Iris pigment epithelial cell (primary cell): ENCODE measurements around the gene SUCLG2.
"Not testable (repeated sequence)": the region's sequence is repeated elsewhere in the genome, so short reads cannot be mapped to it uniquely, and the experiment has no call there.

ENCODE experiments used
- DNase-seq: peaks from one replicate; pipeline ENCODE4 v3.0.0-alpha.2; 2011; ENCODE audit warnings: low read depth

Gene SUCLG2

GRCh38 chr3:67609709-67610108, 44.7 kb downstream of the SUCLG2 start:
- DNase-seq = no peak

DNA sequence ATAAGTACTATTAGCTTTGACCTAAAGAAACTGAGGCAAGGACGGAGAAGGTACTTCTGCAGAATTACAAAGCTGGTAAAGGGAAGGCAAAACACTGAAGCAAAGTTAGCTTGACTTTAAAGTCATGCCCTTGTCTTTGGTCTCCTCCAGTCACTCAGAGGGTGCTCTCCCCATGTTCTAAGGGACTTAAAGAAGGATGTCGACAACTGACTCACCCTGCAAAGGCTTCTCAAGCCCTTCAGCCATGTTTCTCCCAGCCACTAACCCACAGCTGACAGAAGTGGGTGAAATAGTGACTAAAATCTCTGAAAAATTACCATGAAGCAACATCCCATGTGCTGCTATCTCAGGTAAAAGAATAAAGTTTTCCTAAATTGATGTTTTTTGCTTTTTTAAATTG, 46.4 kb downstream of the SUCLG2 start:
- no peak for DNase-seq

DNA sequence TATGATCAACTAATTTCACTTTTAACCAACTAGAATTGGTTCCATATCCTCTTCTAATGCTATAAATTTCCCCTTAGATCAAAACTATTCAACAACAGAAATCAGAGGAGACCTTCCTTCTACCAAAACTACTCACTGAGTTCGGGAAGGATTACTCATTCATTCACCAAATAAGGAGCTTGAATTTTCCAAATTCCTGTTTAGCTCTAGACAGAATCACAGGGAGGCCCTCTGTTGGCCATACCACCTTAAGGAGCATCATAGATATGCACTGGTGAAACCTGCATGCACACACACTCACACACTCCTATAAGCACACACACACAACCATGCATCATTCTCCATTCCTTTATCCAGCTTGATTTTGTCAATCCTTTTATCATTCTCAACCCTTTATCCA, 49.0 kb downstream of the SUCLG2 start:
- peak; percentile 83 for DNase-seq

- no peak for DNase-seq
These were observed 51.6 kb downstream of the SUCLG2 start for GRCh38 chr3:67602816-67603215.

GRCh38 chr3:67601919-67602608, 52.3 kb downstream of the SUCLG2 start:
- DNase-seq = peak; percentile 57

- DNase-seq = no peak
These were observed 53.0 kb downstream of the SUCLG2 start for GRCh38 chr3:67601385-67601784.

DNA sequence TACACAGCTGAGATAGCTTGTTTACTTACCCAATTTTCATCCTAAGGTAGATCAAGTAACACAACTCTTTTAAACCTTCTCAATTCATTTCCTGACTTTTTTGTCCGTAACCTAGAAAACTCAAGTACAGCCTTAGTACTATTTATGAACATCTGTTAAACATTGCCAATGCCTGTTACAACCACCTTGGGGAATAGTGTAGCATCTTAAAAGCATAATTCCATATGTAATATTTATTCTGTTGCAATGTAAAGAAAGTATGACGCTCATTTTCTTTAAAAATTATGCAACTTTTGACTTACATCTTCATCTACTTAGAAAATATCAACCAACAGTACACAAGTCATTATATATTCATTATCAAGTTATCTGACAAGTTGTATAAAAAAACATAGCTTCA, 54.6 kb downstream of the SUCLG2 start:
- DNase-seq = no peak

DNA sequence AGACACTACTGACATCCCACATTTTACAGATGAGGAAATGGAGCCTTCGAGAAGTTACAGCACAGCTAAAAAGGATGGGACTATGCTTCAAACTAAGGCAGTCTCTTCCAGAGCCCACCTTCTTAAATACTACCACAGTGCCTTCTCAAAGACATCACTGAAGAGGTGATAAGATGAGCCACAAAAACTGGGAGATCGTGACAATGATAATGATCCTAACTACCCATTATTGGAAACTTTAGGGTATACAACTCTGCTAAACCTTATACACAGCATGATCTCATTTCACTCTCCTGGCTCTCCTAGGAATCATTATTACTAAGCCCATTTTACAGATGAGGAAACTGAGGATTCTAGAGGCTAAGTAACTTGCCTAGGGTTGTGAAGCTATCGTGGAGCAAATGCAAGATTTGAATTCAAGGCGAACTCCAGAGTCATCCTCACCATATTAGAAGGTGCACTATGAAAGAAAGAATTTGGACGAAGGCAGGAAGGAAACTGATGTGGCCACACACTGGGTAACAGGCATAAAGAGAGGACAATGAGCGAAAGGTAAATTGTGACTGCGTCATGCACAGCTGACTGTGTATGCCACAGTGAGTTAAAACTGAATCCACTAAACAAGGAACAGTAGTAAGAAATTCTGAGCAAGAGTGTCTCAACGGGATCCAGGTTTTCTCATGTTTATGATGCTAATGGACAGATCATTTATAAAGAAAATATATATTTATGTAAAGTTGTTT, 55.4 kb downstream of the SUCLG2 start:
- no peak for DNase-seq

DNA sequence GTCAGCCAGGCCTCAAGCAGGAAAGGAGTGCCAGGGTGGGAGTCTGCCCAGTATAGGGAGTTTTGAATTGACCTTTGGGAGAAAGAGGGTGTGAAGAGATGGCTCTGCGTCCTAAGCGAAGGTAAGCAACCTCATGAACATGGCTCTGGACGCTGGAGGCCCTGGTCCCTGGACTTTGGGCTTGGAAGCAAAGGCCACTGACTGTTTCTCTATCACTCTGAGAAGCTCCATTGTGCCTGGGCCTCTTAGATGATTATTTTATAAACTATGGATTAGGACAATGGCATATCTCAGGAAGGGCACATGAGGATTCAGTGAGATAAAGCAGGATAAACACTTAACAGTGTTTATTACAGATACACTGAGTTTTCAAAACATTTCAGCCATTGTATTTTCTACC, 59.0 kb downstream of the SUCLG2 start:
- no peak for DNase-seq

GRCh38 chr3:67593761-67594234, 60.6 kb downstream of the SUCLG2 start:
- peak; percentile 54 for DNase-seq

- no peak for DNase-seq
These were observed 62.4 kb downstream of the SUCLG2 start for GRCh38 chr3:67592057-67592456.

GRCh38 chr3:67587811-67588210, 66.6 kb downstream of the SUCLG2 start:
- DNase-seq = no peak

GRCh38 chr3:67587301-67587700, 67.1 kb downstream of the SUCLG2 start:
- DNase-seq = no peak

DNA sequence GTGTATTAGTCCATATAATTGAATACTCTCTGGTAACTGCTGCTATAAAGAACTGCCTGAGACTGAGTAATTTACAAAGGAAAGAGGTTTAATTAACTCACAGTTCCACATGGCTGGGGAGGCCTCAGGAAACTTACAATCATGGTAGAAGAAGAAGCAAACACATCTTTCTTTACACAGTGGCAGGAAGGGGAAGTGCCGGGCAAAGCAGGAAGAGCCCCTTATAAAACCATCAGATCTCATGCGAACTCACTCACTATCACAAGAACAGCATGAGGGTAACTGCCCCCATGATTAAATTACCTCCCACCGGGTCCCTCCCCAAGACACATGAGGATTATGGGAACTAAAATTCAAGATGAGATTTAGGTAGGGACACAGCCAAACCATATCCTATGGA, 69.8 kb downstream of the SUCLG2 start:
- DNase-seq = not testable (repeated sequence)

DNA sequence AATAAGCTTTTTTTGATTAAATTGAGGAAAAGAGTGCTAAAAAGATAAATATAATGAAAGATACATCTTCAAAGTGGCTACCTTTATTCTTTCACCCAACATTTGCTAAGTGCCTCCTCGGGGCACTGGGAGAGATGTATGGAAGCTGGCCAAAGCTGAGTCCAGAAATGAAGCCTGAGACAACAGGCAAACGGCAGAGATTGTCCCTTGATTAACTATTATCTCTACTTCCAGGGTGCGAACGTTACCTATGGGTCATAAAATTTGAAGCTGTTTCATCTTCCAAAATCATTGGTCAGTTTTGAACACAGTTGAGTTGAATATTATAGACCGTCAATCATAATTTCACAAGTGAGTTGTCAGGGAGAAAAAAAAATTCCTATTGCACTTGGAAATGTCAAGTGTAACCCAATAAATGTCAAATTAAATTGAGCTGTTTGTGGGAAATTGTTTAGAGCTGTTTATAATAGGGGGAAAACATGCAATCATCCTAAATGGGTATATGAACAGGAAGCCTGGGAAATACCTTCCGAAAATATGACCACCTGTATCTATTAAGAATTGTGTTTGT, 73.9 kb downstream of the SUCLG2 start:
- DNase-seq = no peak

- no peak for DNase-seq
These were observed 76.0 kb downstream of the SUCLG2 start for GRCh38 chr3:67578416-67578815.

DNA sequence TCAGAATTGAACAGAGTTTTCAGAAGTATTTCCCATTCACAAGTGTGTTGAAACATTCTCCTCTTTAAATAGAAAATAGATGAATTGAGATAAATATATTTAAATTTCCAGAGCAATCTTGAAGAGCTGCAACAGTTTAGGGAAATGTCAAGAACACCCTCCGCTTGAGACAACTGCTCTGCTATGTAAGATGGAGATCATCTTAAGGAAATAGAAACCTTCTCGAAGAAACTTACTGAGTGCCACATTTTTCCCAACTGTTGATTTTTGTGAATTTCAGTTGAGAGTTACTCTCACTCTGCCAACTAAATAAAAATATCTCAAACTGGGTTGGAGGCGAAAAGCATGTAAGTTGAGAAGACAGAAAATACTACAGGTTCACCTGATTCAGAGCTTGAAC, 78.0 kb downstream of the SUCLG2 start:
- DNase-seq = no peak

GRCh38 chr3:67569324-67569723, 85.1 kb downstream of the SUCLG2 start:
- DNase-seq = no peak

DNA sequence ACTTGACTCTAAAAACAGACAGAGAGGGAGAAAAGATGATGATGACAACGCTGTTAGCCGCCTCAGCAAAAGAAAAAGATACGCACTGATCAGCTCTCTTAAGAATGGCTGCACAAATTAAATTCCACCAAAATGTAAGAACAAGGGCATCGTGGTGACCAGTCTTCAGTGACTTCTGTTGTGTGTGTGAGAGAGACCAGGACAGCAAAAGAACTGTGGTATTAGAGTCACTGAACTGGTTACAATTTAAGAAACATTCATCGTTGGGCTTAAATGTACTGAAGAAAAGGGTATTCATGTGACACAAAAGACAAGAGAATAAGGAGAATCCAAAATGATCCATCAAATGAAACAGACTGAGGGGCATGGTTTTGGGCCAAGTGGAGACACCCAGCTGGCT, 86.5 kb downstream of the SUCLG2 start:
- DNase-seq = no peak

DNA sequence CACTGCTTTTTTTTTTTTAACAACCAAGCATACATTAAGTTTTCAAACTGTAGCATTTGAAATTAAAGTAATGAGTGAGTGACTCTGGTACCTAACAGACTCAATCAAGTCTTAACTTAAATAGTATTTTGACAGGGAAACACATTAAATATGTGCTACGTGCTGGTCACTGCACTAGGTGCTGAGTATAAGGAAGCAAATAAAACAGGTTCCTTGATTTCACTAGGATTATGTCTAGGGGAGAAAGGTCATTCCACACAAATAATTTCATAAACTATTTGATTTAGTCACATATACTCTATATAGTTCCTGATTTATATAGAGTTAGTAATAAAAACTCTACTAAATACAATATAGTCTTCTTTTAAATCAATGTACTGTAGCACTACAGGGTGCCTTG, 89.4 kb downstream of the SUCLG2 start:
- DNase-seq = no peak

DNA sequence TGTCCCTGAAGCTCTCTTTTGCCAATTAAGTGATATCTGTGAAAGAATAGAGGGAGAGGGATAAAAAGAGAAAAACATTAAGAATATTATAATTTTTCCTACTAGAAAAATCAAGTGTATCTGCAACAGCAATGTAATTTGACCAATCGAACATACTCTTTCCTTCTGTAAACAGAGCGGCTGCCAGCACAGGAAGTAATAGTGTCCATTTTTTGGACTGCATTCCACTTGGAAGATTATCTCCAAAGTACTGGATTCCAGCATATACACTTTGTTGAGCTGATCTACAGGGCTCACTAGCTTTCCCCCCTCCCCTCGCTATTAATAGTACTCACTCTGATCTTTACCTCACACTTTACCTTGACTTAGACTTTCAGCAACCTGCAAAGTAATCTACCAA, 90.4 kb downstream of the SUCLG2 start:
- peak; percentile 42 for DNase-seq

- DNase-seq = no peak
These were observed 92.6 kb downstream of the SUCLG2 start for GRCh38 chr3:67561667-67562394.

DNA sequence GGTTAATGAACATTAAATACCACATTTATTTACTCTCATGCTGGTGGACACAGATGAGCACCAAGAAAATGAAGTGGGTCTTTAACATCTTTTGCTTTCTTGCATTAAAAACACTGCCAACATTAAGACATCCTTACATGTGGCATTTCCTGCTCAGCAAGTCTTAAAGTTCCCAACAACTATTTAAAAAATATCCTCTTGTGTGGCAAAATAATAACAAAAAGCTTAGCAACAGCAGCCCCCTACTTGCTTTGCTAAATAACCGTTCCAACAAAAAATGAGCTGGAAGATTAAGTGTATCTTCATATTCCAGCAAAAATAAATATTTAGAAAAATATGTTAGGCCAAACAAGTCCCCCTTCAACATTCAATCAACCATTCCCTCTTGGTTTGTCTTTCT, 93.1 kb downstream of the SUCLG2 start:
- DNase-seq = no peak
